ENCODE measurements around the gene ATP2C1.

Gene ATP2C1

DNA sequence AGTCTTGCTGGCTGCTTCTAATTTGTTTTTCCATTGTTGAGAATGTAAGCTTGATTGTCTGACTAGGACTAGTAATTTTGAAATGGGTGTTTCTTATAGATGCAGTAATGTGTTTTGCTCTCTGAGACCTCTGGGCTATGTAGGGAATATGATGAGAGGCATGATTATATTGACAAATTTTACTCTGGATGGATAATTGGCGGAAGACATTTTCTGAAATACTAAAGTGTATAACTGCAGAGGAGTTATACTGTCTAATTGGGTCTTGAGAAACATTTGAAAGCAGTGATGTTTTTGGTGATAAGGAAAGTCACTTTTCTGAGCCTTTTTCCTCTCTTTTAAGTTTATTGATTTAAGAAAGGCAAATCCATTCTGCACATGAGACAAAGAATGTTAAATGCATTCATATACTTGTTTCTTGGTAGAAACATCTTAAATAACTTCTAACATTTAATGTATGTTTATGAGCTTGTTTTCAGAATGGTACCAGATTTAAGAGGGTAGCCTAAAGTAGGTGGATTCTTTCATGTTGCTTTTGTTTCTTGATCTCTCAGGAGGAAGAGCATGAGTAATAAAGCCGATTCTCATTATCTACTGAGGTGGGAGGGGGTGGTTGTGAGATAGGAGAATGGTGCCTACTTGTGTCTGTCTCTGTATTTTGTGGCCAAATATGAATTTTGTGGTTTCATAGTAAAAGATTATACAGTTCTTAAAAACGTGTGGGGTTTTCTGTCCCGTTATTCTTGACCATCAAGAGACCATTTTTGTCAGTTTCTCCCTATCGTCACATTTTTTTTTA is 2.0 kb downstream of the ATP2C1 start:
- no peak for DNase-seq (ENCODE audit: low spot score)

DNA sequence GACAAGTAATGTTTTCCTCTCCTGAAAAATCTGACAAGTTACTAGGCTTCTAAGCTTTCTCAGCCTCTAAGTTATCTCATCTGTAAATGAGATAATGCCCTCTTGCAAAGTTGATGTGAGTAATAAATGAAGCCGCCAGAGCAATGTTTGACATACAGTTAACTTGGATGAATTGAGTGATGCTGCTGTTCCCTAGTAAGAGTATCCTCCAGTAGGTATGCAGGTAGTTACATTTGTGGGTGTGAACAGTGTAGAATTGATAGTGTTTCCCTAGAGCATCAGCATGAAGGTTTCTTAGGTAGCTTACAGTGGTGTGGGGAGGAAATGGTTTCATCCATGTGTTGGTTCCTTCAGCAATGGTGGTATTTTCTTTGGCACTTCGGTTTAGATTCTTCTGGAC is 3.4 kb downstream of the ATP2C1 start:
- DNase-seq (ENCODE audit: low spot score), result no peak

DNA sequence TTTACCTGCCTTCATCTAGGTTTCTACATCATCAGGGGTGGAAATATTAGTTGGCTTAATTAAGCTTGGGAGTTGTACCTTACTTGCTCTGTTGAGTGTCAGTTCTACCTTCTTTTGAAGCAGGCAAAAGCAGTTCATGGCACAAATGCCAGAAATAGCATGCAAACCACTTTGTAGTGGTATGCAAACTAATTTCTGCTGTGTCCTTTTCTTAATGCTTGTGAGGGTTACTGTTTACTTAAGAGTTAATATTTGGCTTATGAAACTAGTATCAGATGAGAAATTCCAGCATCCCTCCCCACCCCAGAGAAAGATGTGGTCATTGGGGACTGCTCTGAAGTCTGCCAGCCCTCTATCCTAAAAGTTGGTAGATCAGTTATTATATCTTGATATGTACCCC is 7.1 kb downstream of the ATP2C1 start:
- DNase-seq (ENCODE audit: low spot score), result no peak

DNA sequence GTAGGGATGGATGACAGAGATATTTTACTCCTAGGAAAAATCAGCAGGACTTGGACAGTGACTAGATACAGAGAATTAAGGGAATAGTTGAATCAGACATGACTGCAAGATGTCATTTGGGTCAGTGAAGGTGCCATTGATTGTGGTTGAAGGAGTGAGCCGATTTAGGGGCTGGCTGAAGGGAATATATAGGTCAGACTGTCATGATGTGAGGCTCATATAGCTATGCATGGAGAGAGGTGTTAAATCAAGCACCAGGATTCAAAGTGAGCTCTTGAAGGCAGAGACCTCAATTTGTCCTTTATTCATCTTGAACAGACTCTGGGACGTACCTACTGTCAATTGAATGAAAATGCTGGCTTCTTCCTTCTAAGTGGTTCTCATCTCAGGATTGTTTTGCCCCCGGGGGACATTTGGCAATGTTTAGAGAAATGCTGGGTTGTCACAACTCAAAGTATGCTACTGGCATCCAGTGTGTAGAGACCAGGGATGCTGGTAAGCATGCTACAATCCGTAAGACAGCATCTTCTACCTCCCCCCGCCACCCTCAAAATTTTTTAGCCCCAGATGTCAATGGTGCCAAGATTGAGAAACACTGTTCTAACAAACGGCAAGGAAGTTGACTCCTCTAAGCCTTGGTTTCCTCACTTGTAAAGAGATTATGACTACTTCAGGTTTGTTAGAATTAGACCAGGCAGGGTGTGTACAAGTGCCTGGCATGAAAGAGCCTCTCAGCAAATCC is 7.8 kb downstream of the ATP2C1 start:
- DNase-seq (ENCODE audit: low spot score), result no peak

DNA sequence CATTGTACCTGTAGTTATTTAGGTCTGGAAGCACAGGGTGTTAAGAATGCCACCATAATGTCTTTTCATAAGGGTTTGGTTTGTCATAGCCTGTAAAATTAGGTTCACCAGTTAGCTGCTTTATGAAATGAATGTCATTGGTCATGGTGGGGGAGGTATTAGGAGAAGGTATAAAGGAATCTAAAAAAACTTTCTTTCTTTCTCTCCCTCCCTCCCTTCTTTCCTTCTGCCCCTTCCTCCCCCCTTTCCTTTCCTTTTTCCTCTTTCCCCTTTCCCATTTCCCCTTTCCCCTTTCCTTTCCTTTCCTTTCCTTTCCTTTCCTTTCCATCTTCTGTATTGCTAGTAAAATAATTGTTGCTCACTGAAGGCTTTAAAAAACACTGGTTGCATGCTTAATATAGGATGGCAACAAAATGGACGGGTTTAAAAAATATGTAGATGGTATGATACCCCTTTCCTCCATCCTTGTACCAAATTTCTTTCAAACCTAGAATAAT is 9.6 kb downstream of the ATP2C1 start:
- no peak for DNase-seq (ENCODE audit: low spot score)

DNA sequence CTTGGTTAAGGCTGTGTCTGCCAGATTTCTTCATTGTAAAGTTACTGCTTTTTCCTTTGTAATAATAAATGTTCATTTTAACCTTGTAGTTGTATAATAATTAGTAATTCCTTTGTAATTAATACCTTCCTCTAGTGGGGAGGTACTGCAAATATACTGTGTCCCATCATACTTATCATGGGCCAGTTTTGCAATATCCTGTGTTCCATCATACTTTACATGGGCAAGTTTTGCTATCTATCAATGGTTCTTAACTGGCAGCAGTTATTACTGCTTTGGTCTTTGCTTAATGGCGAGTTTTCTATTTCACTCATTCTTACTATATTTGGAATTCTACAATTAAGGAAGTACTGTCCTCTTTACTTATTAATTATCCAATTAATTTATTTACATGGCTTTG is 10.6 kb downstream of the ATP2C1 start:
- DNase-seq (ENCODE audit: low spot score), result no peak

DNA sequence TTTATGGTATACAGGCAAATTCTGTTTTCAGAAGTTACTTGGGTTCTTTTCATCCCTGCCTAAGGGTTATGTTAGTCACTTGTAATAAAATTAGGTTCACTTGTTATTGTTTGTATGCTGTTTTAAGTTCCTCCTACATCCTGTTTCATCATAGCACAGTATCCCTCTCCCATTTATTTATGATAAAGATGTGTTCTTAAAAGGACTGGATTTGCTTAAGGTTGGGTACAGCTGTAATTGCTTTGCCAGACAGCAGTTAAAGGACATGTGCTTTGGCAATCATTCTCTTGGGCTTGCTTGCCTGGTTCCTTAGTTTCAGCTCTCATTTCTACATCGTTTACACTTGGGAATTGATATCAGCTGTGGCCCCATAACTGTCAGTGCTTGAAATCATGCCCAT is 11.7 kb downstream of the ATP2C1 start:
- DNase-seq (ENCODE audit: low spot score), result no peak

DNA sequence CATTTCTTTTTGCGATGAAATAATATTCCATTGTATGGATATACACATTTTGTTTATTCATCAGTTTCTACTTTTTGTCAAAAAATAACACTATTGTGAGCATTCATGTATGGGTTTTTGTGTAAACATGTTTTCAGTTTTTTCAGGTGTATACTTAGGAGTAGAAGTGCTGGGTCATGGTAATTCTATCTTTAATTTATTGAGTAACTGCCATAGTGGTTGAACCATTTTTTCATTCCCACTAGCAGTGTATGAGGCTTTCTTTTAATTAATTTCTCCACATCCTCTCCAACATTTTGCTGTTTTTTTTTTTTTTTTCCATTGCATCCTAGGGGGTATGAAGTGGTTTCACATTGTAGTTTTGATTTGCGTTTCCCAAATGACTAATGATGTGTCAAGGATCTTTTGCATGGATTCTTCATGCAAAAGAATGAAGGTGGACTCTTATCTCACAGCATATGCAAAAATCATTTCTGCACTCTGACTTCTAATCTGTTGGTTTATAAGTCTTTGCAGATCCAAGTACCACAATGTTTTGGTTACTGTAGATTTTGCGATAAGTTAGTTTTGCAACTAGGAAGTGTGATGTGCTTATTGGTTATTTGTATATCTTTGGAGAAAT is 12.6 kb downstream of the ATP2C1 start:
- no peak for DNase-seq (ENCODE audit: low spot score)

DNA sequence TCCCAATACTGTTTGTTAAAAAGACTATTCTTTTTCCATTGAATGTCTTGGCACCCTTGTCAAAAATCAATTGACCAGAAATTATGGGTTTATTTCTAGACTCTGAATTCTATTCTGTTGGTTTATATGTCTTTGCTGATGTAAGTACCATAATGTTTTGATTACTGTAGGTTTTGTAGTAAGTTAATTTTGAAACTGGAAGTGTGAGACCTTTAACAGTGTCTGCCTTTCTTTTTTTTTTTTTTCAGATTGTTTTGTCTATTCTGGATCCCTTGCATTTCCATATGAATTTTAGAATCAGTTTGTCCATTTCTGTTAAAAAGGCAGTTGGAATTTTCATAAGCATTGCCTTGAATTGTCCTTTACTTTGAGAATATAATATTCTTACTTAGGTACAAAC is 13.6 kb downstream of the ATP2C1 start:
- DNase-seq (ENCODE audit: low spot score), result no peak

DNA sequence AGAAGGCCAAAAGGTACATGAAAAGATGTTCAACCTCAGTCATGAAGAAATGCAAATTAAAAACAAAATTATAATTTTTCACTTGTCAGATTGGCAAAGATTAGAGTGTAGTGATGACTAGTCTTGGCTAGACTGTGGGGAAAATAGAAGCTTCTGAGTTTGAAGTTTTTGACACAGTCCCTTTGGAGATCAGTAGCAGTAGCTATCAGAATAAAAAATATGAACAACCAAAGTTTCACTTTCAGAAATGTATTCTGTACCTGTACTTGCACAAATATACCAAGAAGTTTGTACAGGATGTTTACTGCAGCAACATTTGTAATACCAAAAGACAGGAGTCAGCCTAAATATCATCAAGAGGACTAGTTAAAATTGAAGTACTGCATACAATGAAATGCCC is 14.1 kb downstream of the ATP2C1 start:
- no peak for DNase-seq (ENCODE audit: low spot score)

DNA sequence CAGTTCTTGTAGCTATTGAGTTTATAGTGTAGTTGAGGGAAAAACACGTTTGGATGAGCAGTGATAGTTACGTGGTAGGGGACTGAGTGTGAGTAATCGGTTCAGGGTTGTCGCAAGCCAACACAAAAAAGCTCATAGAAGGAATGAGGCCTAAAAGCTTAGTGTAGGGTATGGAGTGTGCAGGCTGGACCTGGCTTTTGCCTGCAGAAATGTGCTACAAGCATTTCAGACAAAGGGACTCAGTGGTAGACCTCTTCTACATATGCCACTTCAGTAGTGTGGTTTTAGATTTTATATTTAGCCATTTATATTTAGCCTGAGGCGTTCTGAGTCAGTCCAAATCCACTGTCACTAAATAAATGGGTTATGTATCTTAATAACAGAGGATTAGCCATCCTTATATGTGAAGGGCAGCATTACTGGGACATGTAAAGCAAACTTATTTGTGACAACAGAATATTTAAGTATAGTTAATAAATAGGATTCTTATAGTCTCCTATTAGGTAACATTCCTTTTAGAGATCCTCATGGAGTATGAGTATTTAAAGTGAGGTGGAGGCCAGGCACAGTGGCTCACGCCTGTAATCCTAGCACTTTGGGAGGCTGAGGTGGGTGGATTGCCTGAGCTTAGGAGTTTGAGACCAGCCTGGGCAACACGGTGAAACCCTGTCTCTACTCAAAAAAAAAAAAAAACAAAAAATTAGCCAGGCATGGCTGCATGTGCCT is 21.8 kb downstream of the ATP2C1 start:
- no peak for DNase-seq (ENCODE audit: low spot score)

DNA sequence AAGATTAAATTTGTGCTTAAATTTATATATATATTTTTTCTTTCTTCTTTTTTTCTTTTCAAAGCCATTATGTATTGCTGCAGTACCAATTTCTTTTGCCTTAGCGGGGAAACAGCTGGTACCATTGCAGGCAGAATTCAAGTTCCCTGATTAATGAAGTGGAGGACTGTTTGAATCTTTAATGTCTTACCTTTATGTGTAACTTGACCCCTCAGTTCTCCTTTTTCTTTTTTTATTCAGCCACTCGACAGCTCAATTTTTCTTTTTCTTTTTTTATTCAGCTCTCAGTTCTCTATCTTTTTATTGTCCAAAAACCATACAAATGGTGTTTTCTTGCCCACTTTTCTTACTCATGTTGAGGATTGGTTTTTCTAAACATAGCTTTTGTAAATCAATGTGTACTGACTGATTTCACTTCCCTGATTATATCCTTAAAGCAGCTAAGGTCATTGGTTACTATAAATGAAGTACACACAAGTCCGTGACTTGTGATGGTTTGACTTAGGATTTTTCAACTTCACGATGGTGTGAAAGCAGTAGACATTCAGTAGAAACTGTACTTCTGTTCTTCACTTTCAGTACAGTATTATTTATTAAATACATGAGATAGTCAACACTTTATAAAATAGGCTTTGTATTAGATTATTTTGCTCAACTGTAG is 22.8 kb downstream of the ATP2C1 start:
- no peak for DNase-seq (ENCODE audit: low spot score)

DNA sequence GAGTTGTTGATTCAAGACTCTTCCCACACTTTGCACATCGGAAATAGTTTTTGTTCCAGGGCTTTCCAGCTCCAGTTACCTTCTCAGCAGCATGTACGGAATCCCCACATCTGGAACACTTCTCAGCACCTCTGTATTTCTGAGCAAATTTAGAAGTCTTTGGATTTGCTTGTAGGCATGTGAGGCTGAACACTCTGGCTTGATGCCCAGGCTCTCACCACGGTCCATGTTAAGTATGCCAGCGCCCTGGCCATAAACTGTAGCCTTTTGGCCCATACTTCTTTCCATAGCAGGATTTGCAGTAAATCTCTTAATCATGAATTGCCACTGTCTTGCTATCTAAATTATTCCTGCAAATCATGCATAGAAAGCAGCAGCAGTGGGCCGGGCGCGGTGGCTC is 24.4 kb downstream of the ATP2C1 start:
- DNase-seq (ENCODE audit: low spot score), result no peak

DNA sequence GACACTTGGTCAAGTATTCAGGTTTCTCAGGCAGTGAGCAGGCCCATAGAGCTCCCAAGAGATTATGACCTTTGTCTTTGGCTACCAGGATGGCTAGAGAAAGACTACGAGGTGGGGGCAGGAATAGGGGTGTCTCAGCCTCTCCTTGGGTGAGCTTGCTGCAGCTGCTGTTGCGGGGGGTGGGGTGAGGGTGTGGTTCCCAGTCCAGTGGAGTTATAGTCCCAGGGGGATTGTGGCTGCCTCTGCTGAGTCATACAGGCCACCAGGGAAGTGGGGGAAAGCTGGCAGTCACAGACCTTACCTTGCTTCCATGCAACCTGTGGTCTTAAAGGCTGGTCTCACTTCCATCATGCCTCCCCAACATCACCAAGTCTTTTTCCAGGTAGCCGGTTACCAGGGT is 31.7 kb downstream of the ATP2C1 start:
- no peak for DNase-seq (ENCODE audit: low spot score)

DNA sequence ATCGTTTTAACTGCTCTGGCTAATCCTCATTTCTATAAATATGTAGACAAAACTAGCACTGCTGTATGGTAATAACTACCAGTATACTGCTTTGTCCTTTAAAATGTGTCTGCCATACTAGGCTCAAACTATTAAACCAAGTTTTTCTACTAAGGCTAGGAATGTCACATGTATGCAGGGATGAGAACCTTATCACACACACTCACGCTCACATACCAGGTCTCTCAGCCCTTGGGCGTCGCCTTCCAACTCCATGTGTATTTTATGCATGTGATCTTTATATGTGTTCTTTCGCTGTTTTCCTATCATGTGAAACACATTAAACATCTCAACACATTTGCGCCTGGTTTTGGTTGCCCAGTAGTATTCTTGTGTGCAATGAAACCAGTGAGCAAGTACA is 32.6 kb downstream of the ATP2C1 start:
- no peak for DNase-seq (ENCODE audit: low spot score)

DNA sequence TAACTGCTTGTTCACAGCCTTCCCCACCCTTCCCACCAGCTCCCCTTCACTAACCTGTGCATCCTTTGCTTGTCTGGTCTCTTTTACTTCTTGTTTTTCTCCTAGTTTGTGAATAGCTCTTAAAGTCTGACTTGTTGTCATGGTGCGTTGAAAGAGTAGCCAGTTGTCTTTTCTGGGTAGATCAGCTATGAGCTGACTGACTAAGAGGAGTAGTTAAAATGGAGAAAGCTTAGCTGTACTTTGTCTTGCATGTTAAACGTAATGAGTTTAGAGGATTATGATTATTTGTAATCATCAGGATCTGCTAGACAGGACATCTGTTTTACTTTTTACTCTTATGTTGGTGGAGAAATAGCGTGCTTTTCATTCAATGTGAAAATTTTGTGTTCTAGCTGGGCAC is 35.9 kb downstream of the ATP2C1 start:
- DNase-seq (ENCODE audit: low spot score), result no peak

DNA sequence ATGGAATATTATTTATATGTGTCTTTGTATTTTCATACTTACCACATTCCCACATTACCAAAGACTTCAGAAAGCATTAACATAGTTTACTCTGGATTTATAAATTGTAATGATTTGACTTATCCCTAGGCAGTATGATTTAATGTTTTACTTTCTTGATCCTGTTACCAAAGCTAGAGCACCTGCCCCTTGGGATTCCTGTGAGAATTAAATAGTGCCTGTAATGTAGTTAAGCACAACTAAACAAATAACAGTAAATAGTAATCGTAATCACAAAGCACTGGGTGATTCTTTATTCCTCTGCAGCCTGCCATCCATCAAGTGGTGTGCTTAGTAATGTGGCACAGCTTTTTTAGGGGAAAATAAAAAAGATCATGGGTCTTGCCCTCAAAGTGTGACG is 39.1 kb downstream of the ATP2C1 start:
- DNase-seq (ENCODE audit: low spot score), result no peak

DNA sequence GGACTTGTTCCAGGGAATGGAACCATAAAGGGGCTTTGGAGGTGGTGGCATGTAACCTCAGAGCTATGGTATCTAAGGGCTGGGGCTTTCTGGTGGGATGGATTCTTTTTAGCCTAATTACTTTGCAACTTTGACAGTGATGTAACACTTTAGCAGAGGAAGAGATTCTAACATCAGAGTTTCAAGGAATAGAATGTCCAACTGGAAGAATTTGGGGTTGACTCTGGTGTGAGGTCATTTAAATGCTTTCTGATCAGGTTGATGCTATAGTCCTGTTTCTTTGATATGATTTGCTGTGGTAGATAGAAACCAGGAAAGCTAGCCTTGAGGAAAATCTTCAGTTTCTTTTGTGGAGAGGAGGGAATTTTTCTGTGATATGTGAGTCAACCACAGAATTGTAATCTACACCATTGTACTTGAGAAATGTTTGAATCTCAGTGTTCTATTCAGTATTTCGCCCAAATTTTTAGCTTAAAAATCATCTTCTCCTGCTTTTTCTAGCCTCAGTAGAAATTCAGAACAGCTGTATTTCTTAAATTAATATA is 40.0 kb downstream of the ATP2C1 start:
- DNase-seq (ENCODE audit: low spot score), result no peak

DNA sequence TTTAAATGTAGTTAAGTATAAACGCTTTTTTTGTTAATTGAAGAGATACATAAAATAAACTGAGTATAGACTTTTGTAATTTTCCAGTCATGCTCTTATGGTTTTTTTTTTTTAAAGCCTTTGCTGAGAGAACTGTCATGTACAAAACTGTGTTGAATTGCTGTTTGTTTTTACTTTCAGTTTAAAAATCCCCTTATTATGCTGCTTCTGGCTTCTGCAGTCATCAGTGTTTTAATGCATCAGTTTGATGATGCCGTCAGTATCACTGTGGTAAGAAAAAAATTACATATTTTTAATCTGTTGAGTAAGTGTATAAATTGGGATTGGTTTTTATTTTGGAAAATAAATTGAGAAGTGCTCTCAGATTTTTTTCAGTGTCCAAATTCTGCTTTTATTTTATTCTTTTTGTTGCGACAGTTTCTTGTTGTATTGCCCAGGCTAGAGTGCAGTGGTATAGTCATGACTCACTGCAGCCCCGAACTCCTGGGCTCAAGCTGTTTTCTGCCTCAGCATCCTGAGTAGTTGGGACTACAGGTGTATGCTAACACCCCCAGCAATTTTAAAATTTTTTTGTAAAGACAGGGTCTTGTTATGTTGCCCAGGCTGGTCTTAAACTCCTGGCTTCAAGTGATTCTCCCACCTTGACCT is 40.7 kb downstream of the ATP2C1 start:
- no peak for DNase-seq (ENCODE audit: low spot score)

DNA sequence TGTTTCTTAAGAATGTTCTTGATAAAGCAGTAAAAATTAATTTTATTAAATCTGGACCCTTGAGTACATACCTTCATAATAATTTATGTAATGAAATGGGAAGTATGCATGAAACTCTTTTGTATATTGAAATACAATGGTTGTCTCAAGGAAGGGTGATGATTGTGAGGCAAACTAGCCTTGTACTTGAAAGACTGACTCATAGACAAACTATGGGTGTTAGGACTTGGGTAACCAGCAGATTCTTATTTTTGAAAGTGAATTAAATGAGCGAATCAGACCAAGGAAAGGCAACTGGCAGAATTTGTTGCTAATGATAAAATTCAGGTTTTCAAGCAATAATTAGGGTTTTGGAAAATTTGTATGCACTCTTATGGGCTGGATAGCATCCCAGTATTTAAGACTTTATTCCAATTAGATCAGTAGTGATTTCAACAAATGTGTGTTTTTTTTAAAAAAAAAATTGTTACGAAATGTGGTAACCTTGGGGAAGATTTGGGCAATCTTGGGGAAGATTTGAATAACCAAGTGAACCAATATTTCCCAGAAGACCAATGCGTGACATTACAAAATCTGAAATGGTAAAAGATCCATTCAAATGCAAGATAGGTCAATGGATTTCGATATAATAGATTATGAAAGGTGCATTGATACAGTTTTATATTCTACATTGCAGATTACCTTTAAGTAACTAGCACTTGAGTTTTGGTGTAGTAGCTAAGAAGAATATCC is 42.0 kb downstream of the ATP2C1 start:
- no peak for DNase-seq (ENCODE audit: low spot score)

Measured in putamen (tissue), 1 donor.